HL-60 (cell line): ENCODE measurements around the gene RALGAPB.

Experiments
- DNase-seq, 2 experiments: peaks; one replicate each; pipeline ENCODE4 v3.0.0-alpha.2; 2010 to 2020; ENCODE audit warnings: low read depth in 1 of 2, low spot score in 1 of 2
- H3K27ac ChIP-seq: fragments of 250-450 bp; sonication (Bioruptor Pico); replicated peaks from 2 replicates; pipeline ENCODE4 v1.5.1; 2020; ENCODE audit warnings: mild to moderate bottlenecking, moderate library complexity
- H3K27me3 ChIP-seq: fragments of 250-450 bp; sonication (Bioruptor Pico); 2 replicates; pipeline ENCODE4 v1.5.1; 2021; ENCODE audit warnings: mild to moderate bottlenecking, moderate library complexity; ENCODE audit not compliant: insufficient read depth, poor library complexity, severe bottlenecking
- H3K4me3 ChIP-seq: replicated peaks from 2 replicates; pipeline ENCODE4 v1.5.1; 2011; ENCODE audit warnings: mild to moderate bottlenecking, control low read depth, low read length; ENCODE audit not compliant: insufficient read depth
- GABPA ChIP-seq: IDR thresholded peaks from 2 replicates; pipeline ENCODE4 v1.6.1; 2012; ENCODE audit warnings: low read depth
- POLR2AphosphoS5 ChIP-seq: IDR thresholded peaks from 2 replicates; pipeline ENCODE4 v1.6.1; 2012; ENCODE audit warnings: low read depth
- SPI1 ChIP-seq: IDR thresholded peaks from 2 replicates; pipeline ENCODE4 v1.6.1; 2012; ENCODE audit warnings: low read depth, mild to moderate bottlenecking, borderline replicate concordance
- TF ChIP-seq, protein P1 (sequence below): IDR thresholded peaks from 2 replicates; pipeline ENCODE4 v1.6.1; 2012; ENCODE audit warnings: low read depth; ENCODE audit not compliant: insufficient replicate concordance
- TF ChIP-seq, protein P2 (sequence below): IDR thresholded peaks from one replicate; pipeline ENCODE4 v1.5.1; 2011; ENCODE audit warnings: low read length, control low read depth, inconsistent platforms; ENCODE audit not compliant: insufficient read depth

RALGAPB gene

DNA sequence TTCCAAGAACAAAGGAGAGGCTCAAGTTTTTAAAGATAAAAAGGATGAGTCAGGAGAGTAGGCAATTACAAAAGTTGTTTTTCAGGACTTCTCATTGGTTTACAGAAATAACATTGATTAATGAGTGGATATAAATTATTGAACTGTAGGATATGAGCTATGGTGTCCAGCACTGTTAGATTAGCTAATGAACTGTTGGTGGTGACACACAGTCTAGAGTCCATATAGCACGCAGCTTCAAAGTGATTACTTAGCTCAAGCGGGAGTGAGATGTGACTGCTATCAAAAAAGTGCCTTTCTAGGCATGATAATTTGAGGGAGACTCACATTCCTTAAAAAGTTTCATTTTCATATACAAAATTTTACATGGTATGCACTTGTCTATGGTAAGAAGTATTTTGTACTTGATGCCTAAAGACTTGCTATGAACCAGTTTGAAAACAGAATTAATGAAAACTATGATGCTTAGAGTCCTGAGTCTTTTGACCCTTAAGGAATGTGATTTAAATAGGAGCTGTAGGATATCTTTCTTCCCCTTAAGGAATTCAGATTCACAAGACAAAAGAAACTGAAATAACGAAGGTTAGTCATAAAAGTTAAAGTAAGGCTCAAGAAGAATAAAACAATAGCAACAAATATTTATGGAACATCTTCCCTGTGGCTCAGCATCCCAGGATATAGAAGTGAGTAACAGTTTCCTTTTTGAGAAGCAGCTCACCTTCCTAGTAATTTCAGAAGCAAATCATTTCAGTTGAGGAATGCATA is 86.1 kb downstream of the RALGAPB start:
- Histone ChIP-seq H3K27me3 (no peaks in the 10 kb centered on the region), H3K27ac (no peak overlapping the region), H3K4me3 (no peak overlapping the region)
- TF ChIP-seq, protein P1, sequence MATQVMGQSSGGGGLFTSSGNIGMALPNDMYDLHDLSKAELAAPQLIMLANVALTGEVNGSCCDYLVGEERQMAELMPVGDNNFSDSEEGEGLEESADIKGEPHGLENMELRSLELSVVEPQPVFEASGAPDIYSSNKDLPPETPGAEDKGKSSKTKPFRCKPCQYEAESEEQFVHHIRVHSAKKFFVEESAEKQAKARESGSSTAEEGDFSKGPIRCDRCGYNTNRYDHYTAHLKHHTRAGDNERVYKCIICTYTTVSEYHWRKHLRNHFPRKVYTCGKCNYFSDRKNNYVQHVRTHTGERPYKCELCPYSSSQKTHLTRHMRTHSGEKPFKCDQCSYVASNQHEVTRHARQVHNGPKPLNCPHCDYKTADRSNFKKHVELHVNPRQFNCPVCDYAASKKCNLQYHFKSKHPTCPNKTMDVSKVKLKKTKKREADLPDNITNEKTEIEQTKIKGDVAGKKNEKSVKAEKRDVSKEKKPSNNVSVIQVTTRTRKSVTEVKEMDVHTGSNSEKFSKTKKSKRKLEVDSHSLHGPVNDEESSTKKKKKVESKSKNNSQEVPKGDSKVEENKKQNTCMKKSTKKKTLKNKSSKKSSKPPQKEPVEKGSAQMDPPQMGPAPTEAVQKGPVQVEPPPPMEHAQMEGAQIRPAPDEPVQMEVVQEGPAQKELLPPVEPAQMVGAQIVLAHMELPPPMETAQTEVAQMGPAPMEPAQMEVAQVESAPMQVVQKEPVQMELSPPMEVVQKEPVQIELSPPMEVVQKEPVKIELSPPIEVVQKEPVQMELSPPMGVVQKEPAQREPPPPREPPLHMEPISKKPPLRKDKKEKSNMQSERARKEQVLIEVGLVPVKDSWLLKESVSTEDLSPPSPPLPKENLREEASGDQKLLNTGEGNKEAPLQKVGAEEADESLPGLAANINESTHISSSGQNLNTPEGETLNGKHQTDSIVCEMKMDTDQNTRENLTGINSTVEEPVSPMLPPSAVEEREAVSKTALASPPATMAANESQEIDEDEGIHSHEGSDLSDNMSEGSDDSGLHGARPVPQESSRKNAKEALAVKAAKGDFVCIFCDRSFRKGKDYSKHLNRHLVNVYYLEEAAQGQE, result no peak
- no peak for TF ChIP-seq GABPA
- TF ChIP-seq POLR2AphosphoS5, result no peak
- TF ChIP-seq SPI1, result no peak
- TF ChIP-seq, protein P2, sequence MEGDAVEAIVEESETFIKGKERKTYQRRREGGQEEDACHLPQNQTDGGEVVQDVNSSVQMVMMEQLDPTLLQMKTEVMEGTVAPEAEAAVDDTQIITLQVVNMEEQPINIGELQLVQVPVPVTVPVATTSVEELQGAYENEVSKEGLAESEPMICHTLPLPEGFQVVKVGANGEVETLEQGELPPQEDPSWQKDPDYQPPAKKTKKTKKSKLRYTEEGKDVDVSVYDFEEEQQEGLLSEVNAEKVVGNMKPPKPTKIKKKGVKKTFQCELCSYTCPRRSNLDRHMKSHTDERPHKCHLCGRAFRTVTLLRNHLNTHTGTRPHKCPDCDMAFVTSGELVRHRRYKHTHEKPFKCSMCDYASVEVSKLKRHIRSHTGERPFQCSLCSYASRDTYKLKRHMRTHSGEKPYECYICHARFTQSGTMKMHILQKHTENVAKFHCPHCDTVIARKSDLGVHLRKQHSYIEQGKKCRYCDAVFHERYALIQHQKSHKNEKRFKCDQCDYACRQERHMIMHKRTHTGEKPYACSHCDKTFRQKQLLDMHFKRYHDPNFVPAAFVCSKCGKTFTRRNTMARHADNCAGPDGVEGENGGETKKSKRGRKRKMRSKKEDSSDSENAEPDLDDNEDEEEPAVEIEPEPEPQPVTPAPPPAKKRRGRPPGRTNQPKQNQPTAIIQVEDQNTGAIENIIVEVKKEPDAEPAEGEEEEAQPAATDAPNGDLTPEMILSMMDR, result no peak
- no peak for DNase-seq

DNA sequence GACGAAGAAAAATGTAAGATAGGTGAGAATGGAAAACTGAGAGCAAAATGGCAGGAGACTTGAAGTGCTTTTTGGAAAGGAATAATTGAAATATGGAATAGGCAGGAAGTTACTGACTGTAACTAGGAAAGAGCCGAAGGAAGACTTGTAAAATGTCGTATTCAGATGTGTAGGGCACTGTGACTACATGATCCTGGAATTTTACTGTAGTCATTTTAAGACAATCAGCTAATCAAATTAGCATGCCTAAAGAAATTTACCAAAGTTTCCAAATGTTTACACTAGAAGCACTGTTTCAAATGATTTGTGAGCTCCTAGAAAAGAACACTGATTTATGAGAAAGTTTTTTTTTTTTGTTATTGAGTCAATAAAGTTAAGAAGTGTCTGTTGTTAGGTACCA is 87.1 kb downstream of the RALGAPB start:
- no peak overlapping the region for H3K27ac ChIP-seq
- TF ChIP-seq GABPA (no peak), POLR2AphosphoS5 (no peak), SPI1 (no peak)
- TF ChIP-seq, protein P2, result no peak
- TF ChIP-seq, protein P1, result no peak
- no peaks in the 10 kb centered on the region for H3K27me3 ChIP-seq
- no peak for DNase-seq
- no peak overlapping the region for H3K4me3 ChIP-seq

DNA sequence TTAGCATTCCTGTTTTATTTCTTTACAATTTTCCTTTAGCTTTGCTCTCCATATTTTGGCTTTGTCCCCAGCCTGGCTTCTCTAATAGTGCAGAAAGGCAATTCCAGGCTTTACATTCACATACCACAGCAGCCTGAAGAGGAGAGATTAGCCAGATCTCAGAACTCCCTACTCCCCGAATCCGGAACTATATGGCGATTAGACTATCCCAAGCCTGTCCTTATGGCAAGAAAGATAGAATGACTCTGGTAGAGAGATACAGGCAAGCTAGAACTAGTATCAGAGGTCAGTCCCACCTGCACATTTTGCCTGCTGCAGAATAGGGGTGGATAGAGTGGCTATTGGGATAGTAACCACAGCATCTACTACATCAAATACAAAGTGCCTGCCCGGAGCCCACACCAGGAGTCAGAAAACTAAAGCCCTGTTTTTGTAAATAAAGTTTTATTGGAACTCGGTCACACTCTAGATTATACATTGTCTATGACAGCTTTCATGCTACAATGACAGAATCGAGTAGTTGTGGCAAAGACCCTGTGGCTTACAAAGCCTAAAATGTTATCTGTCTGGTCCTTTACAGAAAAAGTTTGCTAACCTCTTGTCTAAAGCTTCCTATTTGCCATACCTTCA is 91.3 kb downstream of the RALGAPB start:
- TF ChIP-seq, protein P2, result no peak
- TF ChIP-seq GABPA (no peak), POLR2AphosphoS5 (no peak), SPI1 (no peak)
- TF ChIP-seq, protein P1, result no peak
- Histone ChIP-seq H3K27me3 (no peaks in the 10 kb centered on the region), H3K4me3 (no peak overlapping the region), H3K27ac (no peak overlapping the region)
- DNase-seq, result no peak
